GM12892 (cell line): Measurements from ENCODE around the gene P2RY6.

Source experiments
- POLR2A ChIP-seq: IDR thresholded peaks from 2 replicates; pipeline ENCODE4 v1.6.1; 2011; ENCODE audit warnings: low read depth, low read length, control low read depth
- POLR2AphosphoS5 ChIP-seq: IDR thresholded peaks from 2 replicates; pipeline ENCODE4 v1.6.1; 2011; ENCODE audit warnings: low read depth, low read length, control low read depth
- TAF1 ChIP-seq: IDR thresholded peaks from 2 replicates; pipeline ENCODE4 v1.6.1; 2011; ENCODE audit warnings: low read depth, mild to moderate bottlenecking, control low read depth, low read length, borderline replicate concordance

GRCh38 chr11:73268671-73269271 is 3.4 kb upstream of the P2RY6 start:
- no peak for TF ChIP-seq POLR2A
- no peak for TF ChIP-seq TAF1
- no peak for TF ChIP-seq POLR2AphosphoS5
